Cerebellar nuclear complex (tissue), 1 donor: ENCODE measurements around the gene BCAS3.
"Not testable (repeated sequence)": the region's sequence is repeated elsewhere in the genome, so short reads cannot be mapped to it uniquely, and the experiment has no call there.

Experiments
- DNase-seq, 2 experiments: peaks; one replicate each; lab custom pipeline; 2025; lab: John Stamatoyannopoulos, UW

Gene BCAS3

GRCh38 chr17:61225178-61225882 is 547.7 kb downstream of the BCAS3 start:
- no peak for DNase-seq

DNA sequence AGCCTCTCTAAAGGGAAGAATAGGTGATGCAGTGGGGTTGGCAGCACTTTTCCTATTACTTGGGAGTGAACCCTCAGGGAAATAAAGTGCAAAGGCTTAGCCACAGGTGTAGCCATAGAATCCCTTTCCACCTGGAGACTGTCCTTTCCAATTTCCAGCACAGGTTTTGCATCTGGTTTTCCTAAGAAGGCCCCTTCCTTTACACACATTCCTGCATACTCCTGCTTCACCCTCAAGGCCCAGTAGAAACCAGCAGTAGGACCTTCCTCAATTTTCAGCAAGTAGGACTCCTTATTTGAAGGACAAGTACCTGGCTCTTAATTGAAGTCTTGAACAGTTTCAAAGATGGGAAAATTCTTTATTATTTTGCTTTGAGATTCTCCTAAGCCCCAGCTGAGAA is 550.2 kb downstream of the BCAS3 start:
- DNase-seq, result no peak

DNA sequence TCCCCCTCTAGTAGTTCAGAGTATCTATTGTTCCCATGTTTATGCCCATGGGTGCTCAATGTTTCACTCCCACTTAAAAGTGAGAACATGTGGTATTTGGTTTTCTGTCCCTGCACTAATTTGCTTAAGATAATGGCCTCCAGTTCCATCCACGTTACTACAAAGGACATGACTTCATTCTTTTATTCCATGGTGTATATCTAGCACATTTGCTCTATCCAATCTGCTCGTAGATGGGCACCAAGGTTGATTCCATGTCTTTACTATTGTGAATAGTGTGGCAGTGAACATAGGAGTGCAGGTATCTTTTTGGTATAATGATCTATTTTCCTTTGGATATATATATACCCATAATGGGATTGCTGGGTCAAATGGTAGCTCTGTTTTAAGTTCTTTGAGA is 552.8 kb downstream of the BCAS3 start:
- DNase-seq, result no peak

- no peak for DNase-seq
These were observed 553.5 kb downstream of the BCAS3 start for GRCh38 chr17:61230972-61231820.

- no peak for DNase-seq
These were observed 555.2 kb downstream of the BCAS3 start for GRCh38 chr17:61232871-61233270.

GRCh38 chr17:61233991-61234750 is 556.5 kb downstream of the BCAS3 start:
- DNase-seq, result no peak

DNA sequence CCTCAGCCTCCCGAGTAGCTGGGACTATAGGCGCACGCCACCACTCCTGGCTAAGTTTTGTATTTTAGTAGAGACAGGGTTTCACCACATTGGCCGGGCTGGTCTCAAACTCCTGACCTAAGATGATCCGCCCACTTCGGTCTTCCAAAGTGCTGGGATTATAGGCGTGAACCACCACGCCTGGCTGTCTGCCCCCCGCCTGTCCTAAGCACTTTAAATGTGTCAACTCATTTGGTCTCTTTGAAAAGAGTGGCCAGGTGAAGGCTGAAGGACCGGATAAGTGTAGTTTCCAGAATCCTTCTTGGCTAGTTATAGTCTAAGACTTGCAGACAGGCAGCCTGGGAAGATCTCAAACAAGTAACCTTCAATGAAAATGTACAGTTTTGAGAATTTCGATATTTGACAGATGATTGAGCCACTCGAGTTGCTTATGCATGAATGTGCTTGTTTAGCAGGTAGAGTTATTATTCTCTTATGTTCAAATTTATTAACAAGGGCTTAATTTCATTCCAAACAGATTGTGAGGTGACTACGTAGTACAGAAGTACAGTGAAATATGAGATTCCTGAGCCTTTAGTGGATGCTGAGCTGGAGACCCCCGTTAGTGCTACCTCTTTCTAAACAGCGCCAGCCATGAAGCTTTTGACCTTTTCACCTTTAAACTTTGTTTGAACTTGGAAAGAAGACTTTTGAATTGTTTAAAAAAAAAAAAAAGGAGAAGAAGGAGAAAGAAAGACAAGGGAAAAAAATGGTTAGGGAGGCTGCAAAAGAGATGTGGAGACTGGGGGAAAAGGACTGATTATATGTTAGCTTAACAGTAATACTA is 557.6 kb downstream of the BCAS3 start:
- DNase-seq, result no peak

DNA sequence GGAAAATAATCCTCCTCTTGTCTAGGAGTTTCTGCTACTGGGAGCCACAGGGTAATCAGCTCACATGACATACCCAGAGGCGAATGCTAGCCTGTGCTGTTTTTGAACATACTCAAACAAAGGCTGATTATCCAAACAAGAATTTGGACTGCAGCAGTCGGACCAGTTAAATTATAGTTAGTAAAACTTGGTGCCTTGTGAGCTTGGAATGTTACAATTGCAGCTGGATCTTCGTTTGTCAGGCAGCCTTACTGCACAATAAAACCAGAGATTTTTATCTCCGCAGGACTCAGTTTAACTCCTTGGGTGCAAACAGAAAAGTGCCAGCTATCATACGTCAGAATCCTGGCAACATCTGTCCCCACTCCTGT is 558.2 kb downstream of the BCAS3 start:
- no peak for DNase-seq

DNA sequence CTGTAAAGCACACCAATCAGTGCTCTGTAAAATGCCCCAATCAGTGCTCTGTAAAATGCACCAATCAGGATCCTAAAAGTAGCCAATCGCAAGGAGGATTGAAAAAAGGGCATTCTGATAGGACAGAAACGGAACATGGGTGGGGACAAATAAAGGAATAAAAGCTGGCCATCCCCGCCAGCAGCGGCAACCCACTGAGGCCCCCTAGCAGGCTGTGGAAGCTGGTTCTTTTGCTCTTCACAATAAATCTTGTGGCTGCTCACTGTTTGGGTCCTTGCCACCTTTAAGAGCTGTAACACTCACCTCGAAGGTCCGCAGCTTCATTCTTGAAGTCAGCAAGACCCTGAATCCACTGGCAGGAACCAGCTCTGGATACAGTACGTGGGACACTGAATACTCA is 559.6 kb downstream of the BCAS3 start:
- no peak for DNase-seq

GRCh38 chr17:61238455-61238933 is 560.8 kb downstream of the BCAS3 start:
- no peak for DNase-seq

DNA sequence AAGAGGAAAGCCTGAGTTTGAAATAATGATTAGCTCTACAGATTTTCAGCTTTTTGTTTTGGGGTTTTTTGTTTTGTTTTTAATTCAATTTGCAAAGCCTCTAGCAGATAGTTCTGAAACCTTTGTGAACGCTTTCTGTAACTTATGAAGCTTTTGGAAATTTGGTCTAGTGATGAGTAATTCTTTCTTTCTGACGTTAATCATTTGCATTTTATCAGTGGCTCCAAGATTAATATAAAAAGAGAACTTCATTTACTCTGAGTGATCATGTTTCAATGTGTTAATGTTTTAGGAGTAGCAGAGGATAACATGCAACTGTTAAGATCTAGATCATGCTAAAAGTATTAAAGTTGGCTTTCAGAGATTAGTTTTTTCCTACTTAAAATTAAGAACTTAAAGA is 561.7 kb downstream of the BCAS3 start:
- DNase-seq, result no peak

DNA sequence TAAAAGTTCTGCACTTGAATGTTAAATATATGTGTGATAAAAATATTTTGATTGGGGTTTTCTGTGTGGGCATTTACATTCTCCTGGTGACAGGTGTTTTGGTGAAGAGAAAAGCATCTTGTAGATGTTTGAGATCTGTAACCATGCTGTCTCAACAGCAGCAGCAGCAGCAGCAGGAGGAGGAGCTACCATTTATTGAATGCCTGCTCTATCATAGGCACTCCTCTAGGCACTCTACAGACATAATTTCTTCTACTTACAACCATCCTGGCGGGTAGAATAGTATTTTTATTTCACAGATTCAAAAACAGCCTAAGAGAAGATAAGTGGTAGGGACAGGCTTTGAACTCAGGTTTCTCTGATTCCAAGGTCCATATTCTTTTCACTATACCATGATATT is 562.3 kb downstream of the BCAS3 start:
- DNase-seq, result no peak

- no peak for DNase-seq
These were observed 563.3 kb downstream of the BCAS3 start for GRCh38 chr17:61240851-61241468.

DNA sequence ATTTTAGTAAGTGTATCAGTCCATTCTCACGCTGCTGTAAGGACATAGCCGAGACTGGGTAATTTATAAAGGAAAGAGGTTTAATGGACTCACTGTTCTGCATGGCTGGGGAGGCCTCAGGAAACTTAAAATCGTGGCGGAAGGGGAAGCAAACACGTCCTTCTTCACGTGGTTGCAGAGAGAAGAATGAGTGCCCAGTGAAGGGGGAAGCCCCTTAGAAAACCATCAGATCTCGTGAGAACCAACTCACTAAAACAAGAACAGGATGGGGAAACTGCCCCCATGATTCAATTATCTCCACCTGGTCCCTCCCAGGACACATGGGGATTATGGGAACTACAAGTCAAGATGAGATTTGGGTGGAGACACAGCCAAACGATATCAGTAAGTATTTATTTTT is 567.3 kb downstream of the BCAS3 start:
- not testable (repeated sequence) for DNase-seq

- no peak for DNase-seq
These were observed 568.1 kb downstream of the BCAS3 start for GRCh38 chr17:61245706-61246135.

DNA sequence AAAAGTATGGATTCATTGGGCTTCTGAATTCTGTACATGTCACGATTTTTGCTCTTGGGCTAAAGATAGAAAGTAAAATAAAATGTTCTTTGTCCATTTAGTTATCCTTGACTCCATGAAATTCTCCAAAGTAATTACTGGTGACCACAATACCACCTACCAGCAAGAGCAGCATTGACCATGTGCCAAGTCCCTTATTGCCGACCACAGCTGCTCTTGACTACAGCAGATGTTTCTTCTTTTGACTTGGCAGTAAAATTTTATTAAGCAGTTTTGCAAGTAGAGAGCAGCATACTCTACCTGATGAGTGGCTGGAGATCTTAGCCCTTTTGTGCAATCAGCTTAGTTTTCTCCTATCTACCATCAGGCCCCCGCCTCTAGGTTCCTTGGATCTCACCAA is 569.8 kb downstream of the BCAS3 start:
- no peak for DNase-seq

DNA sequence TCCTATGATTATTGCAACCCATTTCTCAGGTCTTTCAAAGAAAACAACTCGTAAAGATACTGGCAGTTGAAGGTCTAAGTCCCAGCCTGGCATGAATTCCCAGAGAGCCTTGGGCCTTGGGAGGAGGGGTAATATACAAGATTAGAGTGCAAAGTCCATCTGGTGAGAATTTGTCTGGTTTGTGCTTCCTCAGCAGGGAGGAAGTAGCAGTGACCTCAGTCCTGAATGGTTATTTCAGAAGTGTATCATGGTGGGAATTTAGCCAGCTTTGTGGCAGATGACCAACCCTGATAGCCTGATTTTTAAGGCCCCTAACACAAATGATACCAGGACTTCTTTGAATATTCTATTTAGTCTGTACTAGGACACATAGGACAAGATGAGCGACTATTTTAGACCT is 570.7 kb downstream of the BCAS3 start:
- no peak for DNase-seq

DNA sequence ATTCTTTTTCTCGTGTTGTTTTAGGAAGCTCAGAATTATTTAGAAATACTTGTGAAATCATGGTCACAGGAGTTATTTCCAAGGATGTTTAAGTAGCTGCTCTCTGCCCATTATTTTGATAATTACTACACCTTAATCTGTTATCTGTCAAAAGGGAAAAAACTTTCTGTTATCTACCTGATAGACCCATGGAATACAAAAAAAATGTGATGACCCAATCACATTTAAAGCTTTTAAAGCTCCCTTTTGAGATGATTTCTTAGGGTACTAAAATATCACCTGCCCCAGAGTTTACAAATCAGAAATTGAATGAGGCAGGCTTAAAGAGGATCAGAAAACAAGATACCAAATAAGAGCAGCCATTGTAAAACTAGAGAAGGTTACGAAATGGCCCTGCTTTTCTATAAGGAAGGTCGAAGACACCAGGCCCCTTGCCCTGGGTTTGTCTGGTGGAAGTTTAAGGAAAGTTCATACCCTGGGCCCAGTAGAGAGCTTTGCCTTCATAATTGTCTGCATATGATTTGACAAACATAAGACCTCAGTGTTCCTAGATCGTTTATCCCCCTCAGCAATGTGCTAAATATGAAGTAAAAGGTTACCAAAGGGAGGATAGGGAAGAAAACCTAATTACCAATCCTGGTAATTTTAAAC is 572.1 kb downstream of the BCAS3 start:
- no peak for DNase-seq

- DNase-seq, result no peak
These were observed 572.8 kb downstream of the BCAS3 start for GRCh38 chr17:61250335-61250890.
